ENCODE results near the gene CASZ1.
A peak's percentile ranks its signal among the peaks of the same experiment; 100 is the strongest.

The CASZ1 gene

GRCh38 chr1:10698726-10699469, 97.5 kb downstream of the CASZ1 start:
- DNase-seq = no peak

GRCh38 chr1:10697621-10698160, 98.8 kb downstream of the CASZ1 start:
- DNase-seq = no peak

GRCh38 chr1:10696977-10697376, 99.5 kb downstream of the CASZ1 start:
- no peak for DNase-seq

GRCh38 chr1:10694633-10695627, 101.5 kb downstream of the CASZ1 start:
- peak; percentile 52 to 72 (median 60) for DNase-seq

- peak; percentile 52 to 72 (median 60) for DNase-seq
Measured at GRCh38 chr1:10694274-10694632, 102.2 kb downstream of the CASZ1 start.

GRCh38 chr1:10693497-10694273, 102.8 kb downstream of the CASZ1 start:
- DNase-seq = peak in 2 of 4 experiments; percentile 23 to 29

GRCh38 chr1:10693152-10693496, 103.3 kb downstream of the CASZ1 start:
- no peak for DNase-seq

GRCh38 chr1:10692401-10693021, 103.9 kb downstream of the CASZ1 start:
- peak; percentile 18 to 47 (median 37) for DNase-seq

- DNase-seq = no peak
Measured at GRCh38 chr1:10691740-10692125, 104.7 kb downstream of the CASZ1 start.

- DNase-seq = no peak
Measured at GRCh38 chr1:10691075-10691739, 105.2 kb downstream of the CASZ1 start.

- no peak for DNase-seq
Measured at GRCh38 chr1:10690484-10690883, 106.0 kb downstream of the CASZ1 start.

- DNase-seq = no peak
Measured at GRCh38 chr1:10688409-10688786, 108.0 kb downstream of the CASZ1 start.

- DNase-seq = no peak
Measured at GRCh38 chr1:10687782-10688408, 108.6 kb downstream of the CASZ1 start.

GRCh38 chr1:10687251-10687651, 109.2 kb downstream of the CASZ1 start:
- DNase-seq = no peak

GRCh38 chr1:10686404-10687040, 109.9 kb downstream of the CASZ1 start:
- no peak for DNase-seq

- no peak for DNase-seq
Measured at GRCh38 chr1:10685808-10686403, 110.5 kb downstream of the CASZ1 start.

GRCh38 chr1:10685196-10685807, 111.1 kb downstream of the CASZ1 start:
- DNase-seq = no peak

GRCh38 chr1:10684221-10684620, 112.2 kb downstream of the CASZ1 start:
- no peak for DNase-seq

GRCh38 chr1:10682449-10683309, 113.8 kb downstream of the CASZ1 start:
- DNase-seq = no peak
